GM18519 (cell line): ENCODE data around the gene OR9A2.

ENCODE experiments used
- ATAC-seq: cut with Tn5 transposase; IDR thresholded peaks from one replicate; pipeline ENCODE4 v1.9.1; 2021; ENCODE audit warnings: mild to moderate bottlenecking, moderate library complexity; ENCODE audit not compliant: unreplicated experiment, low FRiP score

OR9A2 gene

GRCh38 chr7:143023047-143023446 is 3.9 kb downstream of the OR9A2 start:
- ATAC-seq: no peak

- no peak for ATAC-seq
Measured at GRCh38 chr7:143018931-143019330, 8.0 kb downstream of the OR9A2 start.

- peak; percentile 34 for ATAC-seq
Measured at GRCh38 chr7:143016996-143017395, 9.9 kb downstream of the OR9A2 start.

GRCh38 chr7:143015926-143016490 is 10.9 kb downstream of the OR9A2 start:
- ATAC-seq: no peak

GRCh38 chr7:143015084-143015483 is 11.8 kb downstream of the OR9A2 start:
- peak; percentile 93 for ATAC-seq

GRCh38 chr7:143013893-143014292 is 13.0 kb downstream of the OR9A2 start:
- no peak for ATAC-seq

- ATAC-seq: no peak
Measured at GRCh38 chr7:143013473-143013872, 13.5 kb downstream of the OR9A2 start.

GRCh38 chr7:143012409-143012808 is 14.5 kb downstream of the OR9A2 start:
- no peak for ATAC-seq

- no peak for ATAC-seq
Measured at GRCh38 chr7:143012001-143012400, 14.9 kb downstream of the OR9A2 start.

- ATAC-seq: peak; percentile 64
Measured at GRCh38 chr7:143008007-143008901, 18.7 kb downstream of the OR9A2 start.

- ATAC-seq: no peak
Measured at GRCh38 chr7:143005632-143006260, 21.2 kb downstream of the OR9A2 start.

GRCh38 chr7:143003393-143004051 is 23.4 kb downstream of the OR9A2 start:
- ATAC-seq: peak; percentile 45

GRCh38 chr7:143002898-143003297 is 24.0 kb downstream of the OR9A2 start:
- no peak for ATAC-seq

GRCh38 chr7:143002106-143002505 is 24.8 kb downstream of the OR9A2 start:
- ATAC-seq: no peak

GRCh38 chr7:143000648-143001047 is 26.3 kb downstream of the OR9A2 start:
- no peak for ATAC-seq

GRCh38 chr7:142999793-143000192 is 27.1 kb downstream of the OR9A2 start:
- ATAC-seq: no peak

GRCh38 chr7:142998966-142999365 is 28.0 kb downstream of the OR9A2 start:
- ATAC-seq: no peak

- no peak for ATAC-seq
Measured at GRCh38 chr7:142997456-142997989, 29.4 kb downstream of the OR9A2 start.

- no peak for ATAC-seq
Measured at GRCh38 chr7:142992427-142992826, 34.5 kb downstream of the OR9A2 start.

GRCh38 chr7:142984297-142984696 is 42.6 kb downstream of the OR9A2 start:
- ATAC-seq: no peak

GRCh38 chr7:142983825-142984224 is 43.1 kb downstream of the OR9A2 start:
- no peak for ATAC-seq
